Fibroblast of gingiva (primary cell): ENCODE measurements around the gene TEAD1.
A peak's percentile ranks its signal among the peaks of the same experiment; 100 is the strongest.

ENCODE experiments used
- DNase-seq: peaks from one replicate; pipeline ENCODE4 v3.0.0-alpha.2; 2011; ENCODE audit warnings: low read depth

The TEAD1 gene

DNA sequence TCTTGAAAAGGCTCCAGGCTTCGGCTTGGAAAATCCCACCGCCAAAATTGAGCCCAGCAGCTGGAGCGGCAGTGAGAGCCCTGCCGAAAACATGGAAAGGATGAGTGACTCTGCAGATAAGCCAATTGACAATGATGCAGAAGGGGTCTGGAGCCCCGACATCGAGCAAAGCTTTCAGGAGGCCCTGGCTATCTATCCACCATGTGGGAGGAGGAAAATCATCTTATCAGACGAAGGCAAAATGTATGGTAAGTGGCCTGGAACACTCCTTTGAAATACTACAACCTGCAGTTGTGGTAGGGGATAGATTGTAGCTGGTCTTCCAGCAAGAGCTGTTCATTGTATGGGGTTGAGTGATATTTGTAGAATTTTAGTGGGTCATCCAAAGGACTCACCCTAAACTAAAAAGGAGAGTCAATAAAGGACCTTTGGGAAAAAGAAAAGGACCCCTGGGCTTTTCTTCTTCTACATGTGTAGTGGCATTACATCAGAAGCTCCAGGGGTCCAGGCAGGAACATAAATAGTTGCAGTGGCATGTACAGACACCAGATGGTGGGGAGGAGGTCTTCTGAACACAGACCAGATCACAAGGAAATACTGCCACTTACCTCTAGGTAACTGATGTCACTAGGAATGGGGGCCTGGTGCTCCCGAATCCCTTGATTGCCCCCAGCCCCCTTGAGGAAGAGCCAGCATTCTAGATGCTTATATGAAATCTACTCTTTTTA, 90.1 kb downstream of the TEAD1 start:
- DNase-seq, result no peak

DNA sequence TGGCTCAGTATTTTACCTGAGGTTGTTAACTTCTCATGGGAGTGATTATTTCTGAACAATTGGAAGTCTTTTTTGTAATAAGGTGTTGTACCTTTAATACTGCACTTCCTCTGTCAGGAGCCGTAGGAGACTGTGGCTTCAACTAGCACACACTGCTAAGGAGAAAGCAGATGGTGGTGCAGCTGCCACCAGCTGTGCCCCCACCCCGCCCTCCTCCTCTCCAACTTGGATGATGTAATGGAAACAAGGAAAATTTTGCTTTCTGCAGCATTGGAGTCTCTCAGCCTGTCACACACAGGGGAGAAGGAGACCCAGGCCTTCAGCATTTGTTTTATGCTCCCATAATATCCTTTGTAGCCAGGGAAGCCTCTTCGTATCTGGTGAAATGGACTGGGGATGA, 91.2 kb downstream of the TEAD1 start:
- DNase-seq, result peak; percentile 40

DNA sequence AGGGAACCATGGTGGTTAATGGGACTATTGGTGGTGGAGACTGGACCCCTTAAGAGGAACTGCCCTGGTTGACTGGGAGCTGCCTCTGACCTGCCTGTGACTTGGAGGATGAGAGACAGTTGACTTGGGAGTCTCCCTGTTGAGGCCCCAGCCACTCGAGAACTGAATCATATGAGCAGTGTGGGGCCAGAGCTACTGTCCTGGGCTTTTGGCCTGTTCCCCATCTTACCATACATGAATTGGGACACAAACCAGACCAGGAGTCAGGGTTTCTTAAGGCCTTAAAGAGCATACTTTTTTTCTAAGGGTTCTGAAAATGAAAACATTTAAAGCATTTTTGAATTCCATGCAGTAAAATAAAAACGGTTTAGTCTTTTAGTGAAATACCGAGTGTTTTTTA, 92.8 kb downstream of the TEAD1 start:
- DNase-seq, result peak; percentile 30

DNA sequence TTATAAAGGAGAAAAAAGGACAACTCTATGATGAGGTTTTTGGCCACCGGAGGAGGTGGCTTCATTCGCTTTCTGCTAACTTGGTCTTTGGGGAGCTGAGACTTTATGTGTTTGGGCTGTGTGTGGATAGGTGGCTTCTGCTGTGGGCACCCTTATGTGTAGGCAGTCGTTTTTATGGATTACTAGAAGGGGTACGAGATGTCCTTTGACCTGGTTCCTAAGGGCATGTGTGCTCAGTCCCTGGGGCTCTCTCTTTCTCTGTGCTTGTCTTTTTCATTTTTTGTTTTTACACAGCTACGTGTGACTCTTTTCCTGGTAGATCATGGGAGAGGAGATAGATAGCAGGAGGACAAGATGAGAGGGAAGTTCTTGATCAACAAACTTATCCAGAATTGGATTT, 93.4 kb downstream of the TEAD1 start:
- DNase-seq, result no peak

DNA sequence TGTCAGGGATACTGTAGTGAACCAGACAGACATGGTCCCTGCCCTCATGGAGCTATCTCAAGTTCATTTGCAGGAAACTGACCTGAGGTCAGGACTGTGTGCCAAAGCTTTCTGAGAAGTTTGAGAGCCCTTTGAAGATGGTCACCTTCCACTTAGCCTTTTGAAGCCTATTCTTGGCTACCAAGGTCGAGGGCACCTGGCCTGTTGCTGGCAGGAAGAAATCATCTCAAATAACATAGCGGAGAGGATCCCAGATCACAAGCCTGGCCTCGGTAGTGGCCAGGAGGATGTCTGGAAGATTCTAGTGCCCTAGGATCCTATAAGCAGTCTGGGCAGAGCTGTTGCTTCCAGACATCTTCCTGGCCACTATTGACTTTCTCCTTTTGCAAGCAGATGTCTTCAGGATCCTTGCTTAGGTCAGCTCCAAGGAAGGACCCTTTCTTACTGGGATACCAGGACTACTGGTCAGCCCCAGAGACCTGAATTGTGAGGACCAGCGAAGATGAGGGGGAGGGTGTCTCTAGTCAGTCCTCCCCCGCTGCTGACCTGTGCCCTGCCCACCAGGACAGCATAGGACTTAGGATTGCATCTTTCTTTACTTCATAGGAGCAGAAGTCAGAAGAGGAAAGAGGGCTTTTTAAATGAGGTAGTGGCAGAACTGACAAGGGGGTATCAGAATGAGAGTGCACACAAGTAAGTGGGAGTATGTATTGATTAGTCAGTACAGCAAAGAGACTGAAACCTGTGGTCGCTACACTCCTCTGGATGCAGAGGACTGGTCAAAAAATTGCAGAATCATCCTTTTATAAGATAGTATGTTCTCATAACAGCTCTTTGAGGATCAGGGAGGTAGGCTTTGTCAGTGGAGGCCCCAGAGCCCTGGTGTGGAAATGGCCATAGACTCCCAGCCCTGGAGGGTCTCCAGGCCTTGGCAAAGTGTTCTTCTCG, 94.8 kb downstream of the TEAD1 start:
- DNase-seq, result no peak

DNA sequence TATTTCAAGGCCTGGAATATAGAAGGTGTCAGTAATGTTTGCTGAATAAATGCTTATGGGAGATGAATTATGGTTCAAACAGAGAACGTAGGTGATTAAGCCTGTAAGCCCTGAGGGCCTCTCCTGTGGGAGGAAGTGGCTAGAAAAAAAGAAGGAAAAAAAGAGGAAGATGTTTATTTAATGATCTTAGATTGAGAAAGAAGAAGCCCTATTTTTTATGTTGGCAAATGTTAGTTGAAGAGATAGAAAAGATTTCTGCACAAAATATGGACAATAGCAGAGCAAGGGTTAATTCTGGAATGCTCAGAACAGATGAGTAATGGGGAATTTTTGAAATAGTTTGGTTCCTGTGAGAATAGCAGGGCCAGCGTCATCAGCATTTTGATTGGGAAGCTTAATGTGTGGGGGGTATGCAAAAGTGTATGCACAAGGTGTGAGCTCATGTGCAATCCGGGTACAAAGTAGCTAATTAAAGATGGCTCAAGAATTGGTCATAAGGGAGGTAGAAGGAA, 95.7 kb downstream of the TEAD1 start:
- DNase-seq, result peak; percentile 83

DNA sequence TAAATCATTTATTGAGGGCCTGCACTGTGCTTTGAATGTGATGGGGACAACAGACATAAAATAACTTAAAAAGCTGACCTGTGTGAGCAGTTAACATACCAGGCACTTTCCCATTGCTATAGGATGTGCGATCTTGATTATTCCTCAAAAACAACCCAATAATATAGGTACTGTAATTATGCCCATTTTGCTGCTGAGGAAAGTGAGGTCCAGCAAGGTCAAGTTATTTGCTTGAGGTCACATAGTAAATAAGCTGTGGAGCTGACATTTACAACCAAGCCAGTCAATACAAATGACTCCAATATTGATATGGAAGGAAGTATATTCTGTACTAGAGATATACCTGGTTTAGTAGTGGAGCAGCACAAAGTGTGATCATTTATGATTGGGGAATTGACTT, 96.2 kb downstream of the TEAD1 start:
- DNase-seq, result no peak

DNA sequence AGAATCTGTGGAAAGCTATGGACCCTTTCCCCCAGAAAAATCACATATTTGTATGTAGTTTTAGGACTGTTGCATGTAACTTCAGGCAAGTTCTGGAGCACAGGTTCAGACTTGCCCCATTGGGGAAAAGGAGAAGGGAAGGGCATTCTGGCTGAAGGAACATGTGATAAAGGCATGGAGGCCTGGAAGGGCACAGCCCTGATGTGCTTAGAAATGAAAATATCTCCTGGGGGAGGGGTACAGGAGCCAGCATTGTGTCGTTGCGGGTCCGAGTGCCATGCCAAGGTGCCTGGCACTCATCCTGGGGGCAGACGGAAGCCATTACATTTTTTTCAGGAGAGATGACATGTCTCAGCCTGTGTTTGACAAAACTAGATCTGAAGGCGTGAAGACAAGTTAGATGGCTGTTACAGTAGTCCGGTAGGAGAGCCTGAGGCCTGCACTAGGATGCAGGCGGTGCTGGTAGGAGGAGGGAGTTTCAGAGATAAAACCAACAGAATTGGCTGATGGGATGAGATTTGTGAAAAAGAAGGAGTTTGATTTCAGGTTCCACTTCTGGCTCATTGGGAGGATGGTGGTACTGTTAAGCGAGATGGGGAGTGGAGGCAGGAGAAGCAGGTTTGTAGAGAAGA, 96.9 kb downstream of the TEAD1 start:
- no peak for DNase-seq

DNA sequence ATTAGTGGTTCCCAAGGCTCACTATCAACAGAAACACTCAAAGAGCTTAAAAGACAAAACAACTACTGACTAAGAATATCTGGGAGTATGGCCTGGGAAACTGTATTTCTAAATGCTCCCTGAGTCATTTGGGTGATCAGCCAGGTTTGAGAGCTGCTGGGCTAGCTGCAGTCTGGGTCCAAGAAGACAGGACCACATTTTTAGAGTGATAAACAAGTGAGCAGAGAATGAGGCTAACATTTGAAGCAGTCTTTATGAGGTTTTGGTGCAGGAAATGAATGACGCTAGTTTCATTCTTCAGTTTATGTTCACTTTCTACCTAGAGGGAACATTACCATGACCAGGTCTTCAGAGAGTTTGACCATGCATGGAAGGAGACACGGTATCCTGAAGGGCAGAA, 97.7 kb downstream of the TEAD1 start:
- DNase-seq, result no peak

DNA sequence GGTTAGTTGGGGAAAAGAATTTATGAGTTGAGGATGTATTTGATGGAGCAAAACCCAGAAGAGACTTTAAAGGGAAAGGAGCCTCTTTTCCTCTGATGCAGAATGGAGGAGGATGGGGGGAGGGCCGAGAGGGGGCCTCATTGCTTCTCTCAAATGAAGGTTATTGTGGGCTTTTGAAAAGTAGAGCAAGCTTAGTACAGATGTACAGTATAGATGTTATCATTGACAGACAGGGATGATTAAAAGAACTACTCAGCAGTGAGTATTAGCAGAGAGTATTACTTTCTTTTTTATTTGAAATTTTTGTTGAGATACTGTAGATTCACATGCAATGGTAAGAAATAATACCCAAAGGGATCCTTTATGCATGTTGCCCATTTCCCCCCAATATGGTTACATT, 98.1 kb downstream of the TEAD1 start:
- DNase-seq, result no peak

DNA sequence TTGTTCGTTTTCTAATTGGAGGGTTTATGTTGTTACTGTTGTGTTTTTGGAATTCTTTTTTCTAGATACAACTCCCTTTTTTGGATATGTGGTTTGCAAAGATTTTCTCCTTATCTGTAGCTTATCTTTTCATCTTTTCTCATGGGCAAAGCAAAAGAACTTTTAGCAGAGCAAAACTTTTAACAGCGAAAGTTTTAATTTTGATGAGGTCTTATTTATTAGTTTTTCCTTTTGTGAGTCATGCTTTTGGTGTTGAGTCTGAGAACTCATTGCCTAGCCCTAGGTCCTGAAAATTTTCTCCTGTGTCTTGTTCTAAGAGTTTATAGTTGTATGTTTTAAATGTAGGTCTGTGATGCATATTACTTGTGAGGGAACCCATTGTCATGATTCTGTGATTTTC, 99.4 kb downstream of the TEAD1 start:
- DNase-seq, result no peak

DNA sequence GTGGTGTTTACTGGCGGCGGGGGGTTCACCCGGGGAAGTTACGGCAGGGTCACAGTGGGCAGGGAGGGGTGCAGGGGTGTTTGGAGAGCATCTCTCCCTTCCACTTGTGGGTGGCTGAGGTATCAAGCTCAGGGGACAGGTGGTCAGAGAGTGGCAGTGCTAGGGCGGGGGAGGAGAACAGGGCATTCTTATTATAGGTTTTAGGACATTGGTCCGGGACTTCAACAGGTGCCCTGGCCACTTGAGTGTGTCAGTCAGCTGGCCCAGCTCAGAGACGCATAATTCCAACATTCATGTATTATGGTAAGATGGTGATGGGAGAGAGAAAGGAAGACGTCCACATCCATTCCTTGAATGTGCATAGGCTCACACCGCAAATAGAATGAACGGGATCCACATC, 101.7 kb downstream of the TEAD1 start:
- no peak for DNase-seq

DNA sequence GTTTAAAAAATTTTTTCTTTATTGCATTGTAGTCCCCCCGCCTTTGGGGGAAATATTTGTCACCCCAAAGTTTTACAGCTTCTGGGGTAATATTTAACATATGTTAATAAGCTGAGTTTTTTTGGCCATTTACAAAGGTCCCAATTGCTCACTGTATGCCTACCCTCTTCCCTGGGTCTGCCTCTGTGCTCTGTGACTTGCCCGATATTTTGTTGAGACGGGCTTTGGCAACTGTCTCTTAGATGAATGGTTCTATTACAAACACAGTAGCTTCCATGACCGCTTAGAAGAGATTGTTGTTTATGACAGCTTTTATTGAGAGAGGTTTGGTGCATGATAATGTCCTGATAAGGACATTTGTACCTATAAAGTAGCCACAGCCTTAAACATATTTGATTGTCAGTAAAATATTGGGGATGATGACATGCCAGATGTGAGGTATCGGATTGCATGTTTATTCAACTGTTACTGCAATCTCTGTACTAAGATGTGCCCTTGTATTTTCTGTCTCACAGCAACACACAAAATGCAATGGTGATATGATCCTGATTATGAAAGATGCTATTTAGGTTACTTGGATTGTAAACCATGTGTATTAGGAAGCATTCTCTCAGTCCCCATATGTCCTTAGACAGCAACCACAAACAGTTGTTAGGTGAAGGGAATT, 103.1 kb downstream of the TEAD1 start:
- peak; percentile 94 for DNase-seq

DNA sequence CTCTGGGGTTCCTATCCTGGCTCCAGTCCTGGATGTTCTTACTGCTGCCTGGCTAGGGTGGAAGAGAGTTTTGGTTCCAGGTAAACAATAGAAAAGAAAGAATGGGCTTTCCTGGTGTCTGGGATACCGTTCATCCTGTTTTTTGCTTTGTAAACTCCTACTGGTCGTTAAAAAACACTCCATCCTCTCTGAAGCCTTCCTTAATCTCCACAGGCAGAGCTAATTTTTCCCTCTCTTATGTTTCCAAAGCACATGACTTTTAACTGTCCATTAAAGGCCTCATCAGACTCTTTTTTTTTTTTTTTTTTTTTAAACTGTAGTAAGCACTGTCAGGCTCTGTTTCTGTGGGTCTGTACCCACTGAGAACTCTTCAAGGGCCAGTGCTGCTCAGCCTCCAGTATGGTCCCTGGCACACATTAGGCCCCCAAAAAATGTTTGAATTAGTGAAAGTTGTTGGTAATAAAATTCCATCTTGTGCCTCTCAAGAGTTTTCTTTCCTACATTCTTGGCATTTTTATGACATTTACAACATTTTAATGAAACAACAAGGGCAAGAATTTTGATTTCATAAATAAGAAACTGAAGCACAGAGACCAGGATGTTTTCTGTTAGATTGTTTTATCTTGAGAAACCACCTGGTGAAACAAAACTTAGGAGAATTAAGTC, 104.2 kb downstream of the TEAD1 start:
- DNase-seq, result peak; percentile 59

DNA sequence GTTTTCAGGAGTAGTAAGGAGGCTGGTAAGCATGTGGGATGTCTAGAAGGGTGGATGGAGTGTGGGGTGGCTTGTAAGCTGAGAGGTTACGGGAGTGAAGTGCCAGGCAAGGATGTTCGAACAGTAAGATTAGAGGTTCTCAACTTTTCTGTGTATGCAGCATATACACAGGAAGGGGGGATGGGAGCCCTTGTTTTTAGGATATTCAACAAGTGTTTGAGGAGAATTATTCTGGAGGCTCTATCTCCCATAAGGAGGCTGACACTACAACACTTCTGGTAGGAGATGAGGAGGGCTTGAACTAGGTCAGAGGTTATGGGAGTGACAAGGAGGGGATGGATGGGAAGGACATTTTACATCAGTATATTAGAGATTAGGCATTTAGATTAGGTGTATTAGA, 109.5 kb downstream of the TEAD1 start:
- DNase-seq, result no peak

DNA sequence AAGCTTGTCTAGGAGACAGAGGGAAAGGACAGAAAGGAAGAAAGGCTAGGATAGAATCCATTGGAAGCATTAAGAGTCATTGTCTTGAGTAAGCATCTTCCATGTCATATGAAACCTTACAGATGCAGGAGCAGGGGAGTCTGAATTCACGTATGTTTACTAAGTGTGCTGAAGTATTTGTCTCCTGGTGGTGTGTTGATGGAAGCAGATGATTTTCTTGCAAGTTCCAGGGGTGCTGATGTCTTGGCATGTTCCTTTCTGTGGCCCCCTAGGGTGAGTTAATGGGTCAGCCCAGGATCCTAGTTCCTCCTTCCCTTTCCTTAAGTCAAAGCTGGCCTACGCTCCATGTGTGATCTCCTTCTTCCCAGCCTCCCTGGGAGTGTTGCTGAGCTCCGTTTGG, 110.2 kb downstream of the TEAD1 start:
- DNase-seq, result peak; percentile 35

DNA sequence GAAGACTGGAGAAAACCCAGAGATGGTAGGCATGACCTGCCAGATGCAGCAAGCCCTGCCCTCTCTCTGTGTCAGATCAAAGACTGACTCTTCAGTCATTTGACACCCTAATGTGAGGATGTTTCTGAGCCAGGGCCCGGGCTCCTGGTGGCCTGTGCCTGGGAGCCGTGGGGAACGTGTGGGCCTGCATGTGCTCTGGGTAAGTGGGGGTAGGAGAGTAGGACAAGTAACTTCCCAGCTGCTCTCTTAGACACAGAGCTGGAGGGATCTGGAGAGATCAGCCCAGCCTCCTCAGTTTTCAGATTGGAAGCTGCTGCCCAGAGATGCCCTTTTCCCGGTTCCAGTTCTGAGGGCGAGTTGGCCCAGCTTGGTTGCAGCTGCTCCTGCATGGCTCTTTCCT, 110.8 kb downstream of the TEAD1 start:
- no peak for DNase-seq

DNA sequence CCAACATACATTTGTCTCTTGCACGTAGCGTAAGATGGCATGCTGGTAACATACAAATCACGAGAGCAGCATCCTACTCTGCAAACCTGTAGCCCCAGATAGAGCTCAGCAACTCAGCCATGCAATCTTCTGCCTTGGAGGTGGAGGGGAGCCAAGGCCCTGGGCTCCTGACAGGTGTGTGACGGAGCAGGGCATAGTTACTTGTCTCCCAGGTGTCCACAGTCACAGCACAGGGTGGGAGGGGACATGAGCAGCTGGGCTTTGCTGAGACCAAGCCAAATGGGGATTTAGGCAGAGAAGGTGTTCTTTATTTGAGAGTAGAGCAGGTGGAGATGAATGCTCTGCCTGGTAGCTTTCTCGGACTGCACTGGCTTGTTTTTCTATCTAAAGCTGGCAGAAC, 111.7 kb downstream of the TEAD1 start:
- no peak for DNase-seq

DNA sequence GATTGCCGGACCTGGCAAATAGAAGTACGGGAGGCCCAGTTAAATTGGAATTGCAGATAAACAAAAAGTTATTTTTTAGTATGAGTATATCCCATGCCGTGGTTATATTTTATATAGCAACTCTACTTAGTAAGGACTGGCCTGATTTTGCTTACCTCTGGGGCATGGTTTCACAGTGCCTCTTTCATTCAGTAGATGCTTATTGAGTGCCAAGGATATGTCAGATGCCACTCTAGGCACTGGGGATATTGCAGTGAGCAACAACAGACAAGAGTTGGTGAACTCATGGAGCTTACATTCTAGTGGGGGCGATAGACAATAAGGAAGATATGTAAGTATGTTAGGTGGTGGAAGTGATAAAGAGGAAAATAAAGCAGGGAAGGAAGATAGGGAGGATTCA, 112.2 kb downstream of the TEAD1 start:
- no peak for DNase-seq

DNA sequence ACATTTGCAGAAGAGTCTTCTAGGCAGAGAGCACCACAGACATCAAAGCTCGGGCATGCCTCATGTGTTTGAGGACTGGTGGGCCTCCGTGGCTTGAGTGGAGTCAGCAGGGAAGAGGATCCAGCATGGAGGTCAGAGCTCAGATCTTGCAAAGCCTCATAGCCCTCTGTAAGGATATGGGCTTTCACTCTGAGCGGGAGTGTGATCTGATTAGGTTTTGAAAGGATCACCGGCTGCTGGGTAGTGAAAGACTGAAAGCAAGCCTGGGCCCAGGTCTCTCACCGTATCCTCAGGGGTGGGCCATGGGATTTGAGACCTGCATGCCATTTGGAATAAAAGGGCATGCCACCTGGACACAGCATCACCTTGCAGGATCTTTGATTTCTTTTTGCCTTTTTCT, 112.7 kb downstream of the TEAD1 start:
- DNase-seq, result no peak

DNA sequence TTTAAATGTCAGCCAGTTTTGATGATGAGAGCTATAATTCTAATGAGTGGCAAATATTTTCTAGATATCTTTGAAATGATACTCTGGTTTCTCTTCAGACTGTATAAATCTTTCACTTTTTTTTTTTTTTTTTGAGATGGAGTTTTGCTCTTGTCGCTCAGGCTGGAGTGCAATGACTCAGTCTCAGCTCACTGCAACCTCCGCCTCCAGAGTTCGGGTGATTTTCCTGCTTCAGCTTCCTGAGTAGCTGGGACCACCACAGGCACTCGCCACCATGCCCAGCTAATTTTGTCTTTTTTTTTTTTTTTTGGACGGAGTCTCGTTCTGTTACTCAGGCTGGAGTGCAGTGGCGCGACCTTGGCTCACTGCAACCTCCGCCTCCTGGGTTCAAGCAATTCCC, 113.6 kb downstream of the TEAD1 start:
- DNase-seq, result peak; percentile 36

DNA sequence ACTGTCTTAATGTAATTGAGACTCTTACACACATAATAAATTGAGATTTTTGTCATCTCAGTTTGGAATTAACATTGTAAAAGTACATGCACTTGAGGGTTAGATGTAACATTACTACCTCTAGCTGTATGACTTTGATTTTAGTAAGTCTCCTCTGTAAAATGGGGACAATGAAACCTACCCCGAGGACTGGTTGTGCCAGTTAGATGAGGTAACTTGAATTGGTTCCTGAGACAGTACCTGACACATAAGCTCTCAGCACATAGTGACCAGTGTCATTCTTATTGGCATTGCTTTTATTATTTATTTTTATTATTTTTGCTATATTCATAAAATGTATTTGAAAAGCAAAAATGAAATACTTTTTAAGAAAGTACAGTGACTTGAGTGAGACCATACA, 114.8 kb downstream of the TEAD1 start:
- DNase-seq, result no peak
